Measurements from ENCODE around the gene RASD1.

RASD1 gene

DNA sequence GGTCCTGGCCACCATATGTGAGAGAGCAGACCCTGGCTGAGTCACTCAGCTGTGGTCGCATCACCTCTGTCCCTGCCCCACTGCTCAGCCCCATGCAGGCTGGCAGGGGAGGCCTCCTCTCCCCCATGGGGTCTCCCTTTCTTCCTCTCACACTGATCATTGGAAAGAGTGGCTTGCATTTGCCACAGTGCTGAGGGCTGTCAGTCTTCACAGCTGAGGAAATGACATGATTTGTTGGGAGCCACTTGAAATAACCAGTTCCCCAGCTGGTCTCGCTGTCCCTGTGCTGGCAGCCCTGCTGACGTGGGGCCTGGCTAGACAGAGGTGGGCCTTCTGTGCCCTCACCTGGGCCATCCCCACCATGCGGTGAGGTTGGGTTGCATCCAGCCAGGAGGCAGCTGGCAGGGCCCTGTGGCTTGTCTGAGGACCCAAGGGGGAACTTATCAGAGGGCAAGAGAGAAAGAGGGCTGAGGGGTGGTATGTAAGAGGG lies 49.5 kb downstream of the RASD1 start:
- no peak overlapping the region for H3K4me3 ChIP-seq (ENCODE audit: low read depth, low read length)
- TF ChIP-seq, protein P1, sequence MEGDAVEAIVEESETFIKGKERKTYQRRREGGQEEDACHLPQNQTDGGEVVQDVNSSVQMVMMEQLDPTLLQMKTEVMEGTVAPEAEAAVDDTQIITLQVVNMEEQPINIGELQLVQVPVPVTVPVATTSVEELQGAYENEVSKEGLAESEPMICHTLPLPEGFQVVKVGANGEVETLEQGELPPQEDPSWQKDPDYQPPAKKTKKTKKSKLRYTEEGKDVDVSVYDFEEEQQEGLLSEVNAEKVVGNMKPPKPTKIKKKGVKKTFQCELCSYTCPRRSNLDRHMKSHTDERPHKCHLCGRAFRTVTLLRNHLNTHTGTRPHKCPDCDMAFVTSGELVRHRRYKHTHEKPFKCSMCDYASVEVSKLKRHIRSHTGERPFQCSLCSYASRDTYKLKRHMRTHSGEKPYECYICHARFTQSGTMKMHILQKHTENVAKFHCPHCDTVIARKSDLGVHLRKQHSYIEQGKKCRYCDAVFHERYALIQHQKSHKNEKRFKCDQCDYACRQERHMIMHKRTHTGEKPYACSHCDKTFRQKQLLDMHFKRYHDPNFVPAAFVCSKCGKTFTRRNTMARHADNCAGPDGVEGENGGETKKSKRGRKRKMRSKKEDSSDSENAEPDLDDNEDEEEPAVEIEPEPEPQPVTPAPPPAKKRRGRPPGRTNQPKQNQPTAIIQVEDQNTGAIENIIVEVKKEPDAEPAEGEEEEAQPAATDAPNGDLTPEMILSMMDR (IDR thresholded peaks at IDR 0.05; ENCODE audit: low read depth, low read length, missing control alignments) = no peak
- in situ Hi-C loops (cut with HindIII; ENCODE audit: low sequenced_read_pairs) = no loop called here
- no peak for DNase-seq (ENCODE audit: low read depth)

DNA sequence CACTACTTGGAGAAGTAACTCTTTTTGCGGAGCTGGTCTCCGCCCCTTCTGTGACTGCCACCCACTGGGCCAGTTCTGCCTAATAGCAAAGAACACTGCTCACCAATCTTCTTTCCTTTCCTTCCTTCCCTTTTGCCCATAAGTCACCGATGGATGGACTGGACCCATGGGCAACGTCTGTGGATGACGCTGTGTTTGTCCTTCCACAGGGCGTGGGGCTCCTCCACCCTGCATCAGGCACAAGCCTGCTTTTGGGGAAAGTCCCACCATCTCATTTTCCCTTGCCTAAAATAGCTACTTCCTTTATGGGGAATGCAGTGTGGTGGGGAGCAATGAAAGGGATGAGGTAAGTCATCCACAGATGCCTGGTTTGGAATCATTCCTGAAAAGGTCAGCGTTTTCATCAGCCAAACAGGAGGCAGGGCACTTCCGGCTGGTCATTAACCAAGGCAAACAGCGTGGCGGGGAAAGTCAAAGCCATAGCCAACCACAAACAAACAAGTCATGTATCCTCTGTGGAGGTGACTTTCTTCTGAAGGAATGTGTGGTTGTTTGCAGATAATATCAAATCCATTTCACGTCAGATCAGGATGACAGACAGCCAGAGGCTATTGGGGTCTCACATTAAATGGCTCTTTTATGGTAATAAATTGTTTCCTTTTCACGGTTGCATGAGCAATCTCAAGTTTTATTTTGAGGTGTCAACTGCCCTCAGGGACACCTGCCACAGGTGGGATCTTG lies 50.1 kb downstream of the RASD1 start:
- peak; percentile 93 for DNase-seq (ENCODE audit: low read depth)
- in situ Hi-C loops (cut with HindIII; ENCODE audit: low sequenced_read_pairs) = no loop called here
- TF ChIP-seq, protein P1 (IDR thresholded peaks at IDR 0.05; ENCODE audit: low read depth, low read length, missing control alignments) = peak; percentile 8
- H3K4me3 ChIP-seq (ENCODE audit: low read depth, low read length) = no peak overlapping the region

DNA sequence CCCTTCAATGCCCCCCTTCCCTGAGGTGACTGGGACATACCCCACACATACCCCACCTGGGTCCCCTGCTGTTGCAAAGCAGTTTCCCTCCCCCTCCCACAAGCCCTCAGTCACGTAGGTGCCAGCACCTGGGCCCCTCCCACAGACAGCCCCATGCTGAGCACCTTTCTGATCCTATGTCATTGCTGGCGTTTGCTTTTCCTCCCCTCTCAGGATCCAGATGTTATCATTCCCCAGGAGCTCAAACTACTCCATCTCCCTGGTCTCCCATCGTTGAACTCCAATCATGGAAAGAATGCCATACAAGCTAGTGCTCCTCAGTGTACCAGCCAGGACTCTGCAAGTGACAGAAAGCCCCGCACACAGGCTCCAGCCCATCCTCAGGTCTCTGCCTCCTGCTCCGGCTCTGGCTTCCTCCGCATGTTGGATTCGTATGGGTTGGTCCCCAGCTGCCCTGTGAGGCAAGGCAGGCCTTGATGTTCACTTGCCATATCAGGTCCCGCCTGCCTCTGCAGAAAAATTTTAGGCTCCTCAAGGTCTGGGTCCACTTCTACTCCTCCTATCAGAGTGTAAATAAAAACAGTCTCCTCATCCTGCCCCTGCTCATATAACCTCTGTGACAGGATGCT lies 50.8 kb downstream of the RASD1 start:
- in situ Hi-C loops (cut with HindIII; ENCODE audit: low sequenced_read_pairs) = no loop called here
- no peak for DNase-seq (ENCODE audit: low read depth)
- no peak overlapping the region for H3K4me3 ChIP-seq (ENCODE audit: low read depth, low read length)
- TF ChIP-seq, protein P1 (IDR thresholded peaks at IDR 0.05; ENCODE audit: low read depth, low read length, missing control alignments) = no peak

Data from astrocyte of the cerebellum (primary cell).